Activated CD4-positive, alpha-beta memory T cell treated with anti-CD3 and anti-CD28 coated beads, Interleukin-2, amount 10 ng/mL, durations not matched to agents 7 days and 5 days (primary cell): Measurements from ENCODE around the gene LGALS9. TPM values are rescaled to one million over a fixed set of nuclear protein-coding genes. Genes with fewer than 3 reads are reported as not detected.
A peak's percentile ranks its signal among the peaks of the same experiment; 100 is the strongest.
"Not testable (repeated sequence)": the region's sequence is repeated elsewhere in the genome, so short reads cannot be mapped to it uniquely, and the experiment has no call there.

ENCODE experiments used
- CTCF ChIA-PET: fragments of 350-600 bp; sonication (Branson Sonifier 250); formaldehyde crosslinking; loops from one replicate; lab custom pipeline; 2021; ENCODE audit warnings: antibody characterized with exemption, inconsistent platforms; lab: Charles Lee
- POLR2A ChIA-PET: fragments of 350-600 bp; sonication (Branson Sonifier 250); formaldehyde crosslinking; loops from one replicate; lab custom pipeline; 2021; ENCODE audit warnings: antibody characterized with exemption; lab: Charles Lee
- DNase-seq: peaks from one replicate; pipeline ENCODE4 v3.0.0-alpha.2; 2020
- H3K27ac Mint-ChIP-seq: one replicate; pipeline ENCODE4 v1.8.0; 2021; ENCODE audit warnings: mild to moderate bottlenecking, mixed read lengths
- H3K27me3 Mint-ChIP-seq: one replicate; pipeline ENCODE4 v1.8.0; 2021; ENCODE audit warnings: mixed read lengths
- H3K36me3 Mint-ChIP-seq: one replicate; pipeline ENCODE4 v1.8.0; 2021; ENCODE audit warnings: low read depth, mixed read lengths
- H3K4me1 Mint-ChIP-seq: one replicate; pipeline ENCODE4 v1.8.0; 2021; ENCODE audit warnings: mixed read lengths
- H3K4me3 Mint-ChIP-seq: one replicate; pipeline ENCODE4 v1.8.0; 2021; ENCODE audit warnings: mild to moderate bottlenecking, mixed read lengths
- H3K9me3 Mint-ChIP-seq: one replicate; pipeline ENCODE4 v1.8.0; 2021; ENCODE audit warnings: mixed read lengths
- total RNA-seq, 2 experiments: library from RNA; stranded (reverse); gene quantifications; one replicate each; pipeline ENCODE4 v1.2.3, GENCODE V29; 2021

LGALS9 gene
- total RNA-seq, 2 experiments from 2014 or later = 238 to 240 TPM

- Mint-ChIP-seq H3K27ac (no peak overlapping the region), H3K27me3 (peaks cover 2% of the 10 kb centered on the region), H3K36me3 (peaks cover 23% of the 10 kb centered on the region), H3K4me1 (peaks cover 13% of the 10 kb centered on the region), H3K9me3 (no peaks in the 10 kb centered on the region), H3K4me3 (no peak overlapping the region)
- CTCF ChIA-PET = interaction anchor here (0.7 to 6.3 kb wide), 15 partner anchors 10 to 414 kb away, joined by 3 to 59 read pairs (median 4); no protein-coding TSS in a partner anchor
- POLR2A ChIA-PET = interaction anchor here (0.8 to 1.4 kb wide), 4 partner anchors 19 to 49 kb away, joined by 3 to 8 read pairs (median 4); no protein-coding TSS in a partner anchor
- DNase-seq = no peak
Observed at GRCh38 chr17:27650836-27651235, 19.8 kb downstream of the LGALS9 start.

GRCh38 chr17:27651411-27652345 is 20.7 kb downstream of the LGALS9 start:
- H3K36me3 Mint-ChIP-seq = peaks cover 16% of the 10 kb centered on the region
- ChIA-PET POLR2A (interaction anchor here (1.4 kb wide), 1 partner anchor 49 kb away, joined by 5 read pairs; no protein-coding TSS in a partner anchor), CTCF (interaction anchor here (0.6 to 6.3 kb wide), 17 partner anchors 11 to 415 kb away, joined by 3 to 59 read pairs (median 4); no protein-coding TSS in a partner anchor)
- DNase-seq = peak; percentile 78
- peaks cover 2% of the 10 kb centered on the region for H3K27me3 Mint-ChIP-seq
- no peaks in the 10 kb centered on the region for H3K9me3 Mint-ChIP-seq
- no peak overlapping the region for H3K27ac Mint-ChIP-seq
- H3K4me3 Mint-ChIP-seq = no peak overlapping the region
- peaks cover 13% of the 10 kb centered on the region for H3K4me1 Mint-ChIP-seq

GRCh38 chr17:27653449-27653971 is 22.5 kb downstream of the LGALS9 start:
- H3K27me3 Mint-ChIP-seq, H3K4me3 Mint-ChIP-seq, H3K27ac Mint-ChIP-seq, H3K4me1 Mint-ChIP-seq, POLR2A ChIA-PET, H3K36me3 Mint-ChIP-seq, DNase-seq, H3K9me3 Mint-ChIP-seq: not testable (repeated sequence)
- CTCF ChIA-PET = interaction anchor here (1.1 to 6.3 kb wide), 10 partner anchors 12 to 417 kb away, joined by 3 to 59 read pairs (median 6); no protein-coding TSS in a partner anchor

- peaks cover 5% of the 10 kb centered on the region for H3K4me1 Mint-ChIP-seq
- H3K27me3 Mint-ChIP-seq = peaks cover 2% of the 10 kb centered on the region
- DNase-seq = no peak
- ChIA-PET POLR2A (interaction anchor here (0.6 kb wide), 1 partner anchor 54 kb away, joined by 3 read pairs; no protein-coding TSS in a partner anchor), CTCF (interaction anchor here (0.9 to 2.2 kb wide), 21 partner anchors 8 to 300 kb away, joined by 3 to 19 read pairs (median 5); partner anchors contain the start of gene LGALS9)
- H3K4me3 Mint-ChIP-seq = no peak overlapping the region
- H3K9me3 Mint-ChIP-seq = no peaks in the 10 kb centered on the region
- H3K36me3 Mint-ChIP-seq = no peaks in the 10 kb centered on the region
- no peak overlapping the region for H3K27ac Mint-ChIP-seq
Observed at GRCh38 chr17:27654136-27654535, 23.1 kb downstream of the LGALS9 start.

GRCh38 chr17:27654654-27655524 is 23.9 kb downstream of the LGALS9 start:
- H3K27ac Mint-ChIP-seq = no peak overlapping the region
- no peaks in the 10 kb centered on the region for H3K9me3 Mint-ChIP-seq
- CTCF ChIA-PET = interaction anchor here (0.7 to 2.2 kb wide), 24 partner anchors 9 to 300 kb away, joined by 3 to 19 read pairs (median 4); partner anchors contain the start of gene LGALS9
- peaks cover 5% of the 10 kb centered on the region for H3K4me1 Mint-ChIP-seq
- DNase-seq = peak; percentile 66
- H3K4me3 Mint-ChIP-seq = no peak overlapping the region
- POLR2A ChIA-PET = interaction anchor here (0.6 kb wide), 1 partner anchor 55 kb away, joined by 3 read pairs; no protein-coding TSS in a partner anchor
- no peaks in the 10 kb centered on the region for H3K36me3 Mint-ChIP-seq
- peaks cover 2% of the 10 kb centered on the region for H3K27me3 Mint-ChIP-seq

GRCh38 chr17:27655525-27656111 is 24.6 kb downstream of the LGALS9 start:
- H3K36me3 Mint-ChIP-seq, DNase-seq, POLR2A ChIA-PET, H3K27ac Mint-ChIP-seq, H3K4me1 Mint-ChIP-seq, H3K9me3 Mint-ChIP-seq, H3K27me3 Mint-ChIP-seq, H3K4me3 Mint-ChIP-seq: not testable (repeated sequence)
- CTCF ChIA-PET = interaction anchor here (0.7 to 2.0 kb wide), 8 partner anchors 8 to 225 kb away, joined by 3 to 12 read pairs (median 6); partner anchors contain the start of gene LGALS9

- H3K4me1 Mint-ChIP-seq, H3K36me3 Mint-ChIP-seq, H3K4me3 Mint-ChIP-seq, H3K27me3 Mint-ChIP-seq, POLR2A ChIA-PET, DNase-seq, H3K9me3 Mint-ChIP-seq, H3K27ac Mint-ChIP-seq: not testable (repeated sequence)
- CTCF ChIA-PET = interaction anchor here (1.3 kb wide), 1 partner anchor 55 kb away, joined by 3 read pairs; no protein-coding TSS in a partner anchor
Observed at GRCh38 chr17:27656620-27657019, 25.6 kb downstream of the LGALS9 start.

- Mint-ChIP-seq H3K4me3 (no peak overlapping the region), H3K36me3 (no peaks in the 10 kb centered on the region), H3K9me3 (no peaks in the 10 kb centered on the region), H3K27ac (no peak overlapping the region), H3K27me3 (no peaks in the 10 kb centered on the region), H3K4me1 (peaks cover 5% of the 10 kb centered on the region)
- peak; percentile 36 for DNase-seq
- POLR2A ChIA-PET = no interaction called here
- CTCF ChIA-PET = interaction anchor here (1.0 kb wide), 1 partner anchor 12 kb away, joined by 5 read pairs; no protein-coding TSS in a partner anchor
Observed at GRCh38 chr17:27657620-27658019, 26.6 kb downstream of the LGALS9 start.

- ChIA-PET POLR2A (no interaction called here), CTCF (interaction anchor here (0.7 to 1.3 kb wide), 2 partner anchors 91 to 96 kb away, joined by 3 to 5 read pairs; no protein-coding TSS in a partner anchor)
- Mint-ChIP-seq H3K4me1 (peaks cover 2% of the 10 kb centered on the region), H3K27me3 (no peaks in the 10 kb centered on the region), H3K9me3 (no peaks in the 10 kb centered on the region), H3K36me3 (no peaks in the 10 kb centered on the region), H3K27ac (no peak overlapping the region), H3K4me3 (no peak overlapping the region)
- no peak for DNase-seq
Observed at GRCh38 chr17:27659683-27660082, 28.7 kb downstream of the LGALS9 start.

- DNase-seq = no peak
- no peaks in the 10 kb centered on the region for H3K27me3 Mint-ChIP-seq
- no peaks in the 10 kb centered on the region for H3K9me3 Mint-ChIP-seq
- no peaks in the 10 kb centered on the region for H3K36me3 Mint-ChIP-seq
- POLR2A ChIA-PET = no interaction called here
- H3K4me1 Mint-ChIP-seq = no peaks in the 10 kb centered on the region
- no peak overlapping the region for H3K27ac Mint-ChIP-seq
- CTCF ChIA-PET = interaction anchor here (0.7 to 1.3 kb wide), 3 partner anchors 59 to 96 kb away, joined by 3 to 5 read pairs (median 3); no protein-coding TSS in a partner anchor
- no peak overlapping the region for H3K4me3 Mint-ChIP-seq
Observed at GRCh38 chr17:27660436-27660835, 29.4 kb downstream of the LGALS9 start.

GRCh38 chr17:27663936-27664605 is 33.1 kb downstream of the LGALS9 start:
- Mint-ChIP-seq H3K27ac (no peak overlapping the region), H3K36me3 (no peaks in the 10 kb centered on the region), H3K4me1 (no peaks in the 10 kb centered on the region), H3K27me3 (no peaks in the 10 kb centered on the region), H3K4me3 (no peak overlapping the region), H3K9me3 (no peaks in the 10 kb centered on the region)
- POLR2A ChIA-PET = no interaction called here
- DNase-seq = no peak
- CTCF ChIA-PET = interaction anchor here (2.2 kb wide), 1 partner anchor 9 kb away, joined by 12 read pairs; no protein-coding TSS in a partner anchor
